ENCODE data around the gene PCDHGB7.
"Not testable (repeated sequence)": the region's sequence is repeated elsewhere in the genome, so short reads cannot be mapped to it uniquely, and the experiment has no call there.

Gene PCDHGB7

GRCh38 chr5:141399555-141400258, 17.8 kb upstream of the PCDHGB7 start:
- DNase-seq (ENCODE audit: low spot score) = no peak
- no peak for TF ChIP-seq CTCF (IDR thresholded peaks at IDR 0.05; ENCODE audit: extremely low read depth, insufficient read depth, missing control alignments)
- in situ Hi-C loops (cut with MboI; ENCODE audit: low pct_unique_long_range_greater_than_20kb, low sequenced_read_pairs, unreplicated experiment) = no loop called here

- in situ Hi-C loops (cut with MboI; ENCODE audit: low pct_unique_long_range_greater_than_20kb, low sequenced_read_pairs, unreplicated experiment) = no loop called here
- TF ChIP-seq CTCF (IDR thresholded peaks at IDR 0.05; ENCODE audit: extremely low read depth, insufficient read depth, missing control alignments) = peak; percentile 41
- peak; percentile 68 for DNase-seq (ENCODE audit: low spot score)
Observed at GRCh38 chr5:141402553-141403243, 14.8 kb upstream of the PCDHGB7 start, which contains the start of gene PCDHGA9. Gene PCDHGA9, plus strand, starts transcription at chr5:141402778. Its CDS starts 175 bp downstream, at chr5:141402953.

- DNase-seq (ENCODE audit: low spot score) = no peak
- in situ Hi-C loops (cut with MboI; ENCODE audit: low pct_unique_long_range_greater_than_20kb, low sequenced_read_pairs, unreplicated experiment) = no loop called here
- TF ChIP-seq CTCF (IDR thresholded peaks at IDR 0.05; ENCODE audit: extremely low read depth, insufficient read depth, missing control alignments) = no peak
Observed at GRCh38 chr5:141403387-141403786, 14.1 kb upstream of the PCDHGB7 start.

GRCh38 chr5:141407790-141408505, 9.5 kb upstream of the PCDHGB7 start, which contains the start of gene PCDHGB6:
Gene PCDHGB6, plus strand, starts transcription at chr5:141408021. Its CDS starts 182 bp downstream, at chr5:141408203.
- in situ Hi-C loops (cut with MboI; ENCODE audit: low pct_unique_long_range_greater_than_20kb, low sequenced_read_pairs, unreplicated experiment) = not testable (repeated sequence)
- peak; percentile 66 for TF ChIP-seq CTCF (IDR thresholded peaks at IDR 0.05; ENCODE audit: extremely low read depth, insufficient read depth, missing control alignments)
- peak; percentile 68 for DNase-seq (ENCODE audit: low spot score)

GRCh38 chr5:141409598-141410306, 7.7 kb upstream of the PCDHGB7 start:
- DNase-seq (ENCODE audit: low spot score) = no peak
- no peak for TF ChIP-seq CTCF (IDR thresholded peaks at IDR 0.05; ENCODE audit: extremely low read depth, insufficient read depth, missing control alignments)
- in situ Hi-C loops (cut with MboI; ENCODE audit: low pct_unique_long_range_greater_than_20kb, low sequenced_read_pairs, unreplicated experiment) = no loop called here

- no peak for TF ChIP-seq CTCF (IDR thresholded peaks at IDR 0.05; ENCODE audit: extremely low read depth, insufficient read depth, missing control alignments)
- no peak for DNase-seq (ENCODE audit: low spot score)
- in situ Hi-C loops (cut with MboI; ENCODE audit: low pct_unique_long_range_greater_than_20kb, low sequenced_read_pairs, unreplicated experiment) = no loop called here
Observed at GRCh38 chr5:141411575-141411974, 5.9 kb upstream of the PCDHGB7 start.
